NT2/D1 (cell line): ENCODE data around the gene CXXC5.

Source experiments
- SUZ12 ChIP-seq: IDR thresholded peaks from 2 replicates; pipeline ENCODE4 v1.6.1; 2011; ENCODE audit not compliant: insufficient read length, insufficient read depth; ENCODE audit errors: extremely low read depth
- YY1 ChIP-seq: IDR thresholded peaks from 2 replicates; pipeline ENCODE4 v1.6.1; 2011; ENCODE audit not compliant: insufficient read length, insufficient read depth
- ZNF274 ChIP-seq: IDR thresholded peaks from 2 replicates; pipeline ENCODE4 v1.6.1; 2011; ENCODE audit warnings: mild to moderate bottlenecking, low read depth, low read length

DNA sequence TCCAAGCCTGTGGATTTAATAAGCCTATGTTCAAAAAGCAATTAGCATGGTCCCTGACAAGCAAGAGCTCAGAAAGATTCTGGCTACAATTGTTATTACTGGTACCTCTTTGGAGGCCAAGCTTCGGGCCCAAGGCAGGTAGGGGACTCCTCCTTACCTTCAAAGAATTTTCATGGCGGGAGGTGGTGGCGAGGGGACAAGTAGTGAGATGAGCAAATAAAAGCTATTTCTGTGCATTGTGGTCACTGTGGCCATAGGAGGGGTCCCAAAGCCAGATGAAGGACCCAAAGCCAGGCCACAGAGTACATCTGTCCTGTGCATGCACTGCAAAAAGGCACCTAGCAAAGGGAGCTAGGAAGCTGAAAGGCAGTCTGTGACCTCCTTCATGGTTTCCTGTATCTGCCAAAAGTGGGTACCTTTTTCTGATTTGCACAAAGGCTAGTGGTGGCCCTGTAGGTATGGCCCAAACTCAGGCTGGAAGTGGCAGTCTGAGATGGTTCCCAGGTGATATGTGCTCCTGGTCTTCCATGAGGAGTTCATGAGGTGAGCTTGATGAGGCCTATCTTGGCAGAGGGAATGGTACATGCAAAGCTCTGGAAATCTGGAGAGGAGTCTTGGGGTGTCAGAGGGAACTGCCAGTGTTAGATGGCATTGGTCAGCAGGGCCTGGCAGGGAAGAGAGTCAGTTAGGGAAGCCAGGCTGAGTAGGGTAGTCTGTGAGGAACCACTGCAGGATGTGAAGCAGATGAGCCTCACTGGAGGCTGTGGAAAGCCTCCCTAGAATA lies 3.3 kb upstream of the CXXC5 start:
- TF ChIP-seq ZNF274 (no peak), YY1 (no peak), SUZ12 (no peak)
